ENCODE measurements around the gene BRMS1L. TPM values are rescaled to one million over a fixed set of nuclear protein-coding genes. Genes with fewer than 3 reads are reported as not detected.
"Not testable (repeated sequence)": the region's sequence is repeated elsewhere in the genome, so short reads cannot be mapped to it uniquely, and the experiment has no call there.

The BRMS1L gene
- total and polyA plus RNA-seq, 10 of the 15 experiments (the other 5 are each of a cell fraction or from before 2014, with no cell fraction given), result 5.3 to 26.7 (median 8.3) TPM

DNA sequence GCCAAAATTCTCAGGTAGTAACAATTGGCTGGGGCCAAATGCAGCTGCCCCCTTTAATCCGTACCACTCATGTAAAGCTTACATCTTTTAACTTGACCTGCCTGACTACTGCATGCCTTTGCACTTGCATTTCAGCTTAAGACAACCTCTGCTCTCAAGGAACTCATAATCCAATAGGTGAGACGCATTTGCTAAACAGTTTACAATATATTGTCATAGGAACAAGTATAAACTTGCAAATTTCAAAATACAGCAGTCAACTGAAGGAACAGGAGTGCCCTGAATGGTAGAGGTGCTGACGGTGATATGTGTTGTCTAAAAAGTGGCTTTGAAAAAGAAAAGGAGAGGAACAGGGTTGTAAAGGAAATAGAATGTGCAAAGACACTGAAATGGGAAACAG is 3.6 kb upstream of the BRMS1L start (continued):
- TF ChIP-seq ZNF687 (IDR thresholded peaks at IDR 0.05) (no peak), KLF5 (IDR thresholded peaks at IDR 0.05; ENCODE audit: partially characterized antibody) (no peak)

DNA sequence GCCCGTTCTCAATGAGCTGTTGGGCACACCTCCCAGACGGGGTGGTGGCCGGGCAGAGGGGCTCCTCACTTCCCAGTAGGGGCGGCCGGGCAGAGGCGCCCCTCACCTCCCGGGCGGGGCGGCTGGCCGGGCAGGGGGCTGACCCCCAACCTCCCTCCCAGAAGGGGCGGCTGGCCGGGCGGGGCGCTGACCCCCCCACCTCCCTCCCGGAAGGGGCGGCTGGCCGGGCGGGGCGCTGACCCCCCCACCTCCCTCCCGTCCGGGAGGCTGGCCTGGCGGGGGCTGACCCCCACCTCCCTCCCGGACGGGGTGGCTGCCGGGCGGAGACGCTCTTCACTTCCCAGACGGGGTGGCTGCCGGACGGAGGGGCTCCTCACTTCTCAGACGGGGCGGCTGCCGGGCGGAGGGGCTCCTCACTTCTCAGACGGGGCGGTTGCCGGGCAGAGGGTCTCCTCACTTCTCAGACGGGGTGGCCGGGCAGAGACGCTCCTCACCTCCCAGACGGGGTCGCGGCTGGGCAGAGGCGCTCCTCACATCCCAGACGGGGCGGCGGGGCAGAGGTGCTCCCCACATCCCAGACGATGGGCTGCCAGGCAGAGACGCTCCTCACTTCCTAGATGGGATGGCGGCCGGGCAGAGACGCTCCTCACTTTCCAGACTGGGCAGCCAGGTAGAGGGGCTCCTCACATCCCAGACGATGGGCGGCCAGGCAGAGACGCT is 1.5 kb upstream of the BRMS1L start:
- H3K27me3 ChIP-seq (replicated peaks in 1 of 2; ENCODE audit: control insufficient read depth in 2 of 2, insufficient read depth in 2 of 2, low read length in 1 of 2); H3K4me1 ChIP-seq (ENCODE audit: control insufficient read depth, insufficient read depth, low read length); H3K9ac ChIP-seq (ENCODE audit: control insufficient read depth, insufficient read depth, low read length); BruUV-seq (replicated peaks); H3K4me3 ChIP-seq; ATAC-seq; in situ Hi-C loops (cut with MboI); H3K9me3 ChIP-seq (replicated peaks; ENCODE audit: control insufficient read depth, insufficient read depth, low read length); H4K20me1 ChIP-seq (ENCODE audit: control insufficient read depth, insufficient read depth); DNase-seq (ENCODE audit: low read depth, low spot score); FAIRE-seq; intact Hi-C loops (cut with micrococcal nuclease; ENCODE audit: unreplicated experiment); H2AFZ ChIP-seq (ENCODE audit: control insufficient read depth, low read depth, low read length); H3K27ac ChIP-seq (ENCODE audit: control insufficient read depth, insufficient read depth); POLR2A ChIA-PET; H3K36me3 ChIP-seq (ENCODE audit: control insufficient read depth in 2 of 2, insufficient read depth in 2 of 2, low read length in 1 of 2); H3K4me2 ChIP-seq (ENCODE audit: control insufficient read depth, insufficient read depth): not testable (repeated sequence)
- peaks cover 12% of the 10 kb centered on the region for H3K79me2 ChIP-seq (ENCODE audit: control insufficient read depth, insufficient read depth, low read length)
- CTCF ChIA-PET, result interaction anchor here (1.5 to 3.8 kb wide), 4 partner anchors 9 to 409 kb away, joined by 4 to 56 read pairs (median 8); partner anchors contain the start of gene RALGAPA1
- WGBS (ENCODE audit: insufficient coverage, insufficient replicate concordance, low lambda C conversion rate, missing lambda C conversion rate), result no CpG with 5 or more reads among the region's 55 CpGs
- SMC1A ChIA-PET (ENCODE audit: uncharacterized antibody, unreplicated experiment), result interaction anchor here (1.1 kb wide), 1 partner anchor 17 kb away, joined by 3 read pairs; no protein-coding TSS in a partner anchor
- RAD21 ChIA-PET (ENCODE audit: unreplicated experiment), result interaction anchor here (1.7 kb wide), 1 partner anchor 17 kb away, joined by 8 read pairs; the partner anchor contains the start of gene RALGAPA1
